H1 (cell line): Measurements from ENCODE around the gene NREP.

Source experiments
- POLR2A ChIP-seq, 2 experiments: IDR thresholded peaks; 1 replicate in 1 of 2; 2 replicates in 1 of 2; pipeline ENCODE4 v1.6.1; 2011; ENCODE audit warnings: low read depth in 2 of 2, low read length in 2 of 2, mild to moderate bottlenecking in 2 of 2; ENCODE audit errors: control extremely low read depth in 1 of 2
- TAF1 ChIP-seq: IDR thresholded peaks from 2 replicates; pipeline ENCODE4 v1.6.1; 2011; ENCODE audit warnings: mild to moderate bottlenecking, low read depth, low read length
- YY1 ChIP-seq: IDR thresholded peaks from 2 replicates; pipeline ENCODE4 v1.6.1; 2011; ENCODE audit warnings: low read depth, mild to moderate bottlenecking, low read length
- TF ChIP-seq, protein P1 (sequence below): IDR thresholded peaks from 2 replicates; pipeline ENCODE4 v1.6.1; 2012; ENCODE audit warnings: inconsistent platforms
- TF ChIP-seq, protein P2 (sequence below), 3 experiments: IDR thresholded peaks; 1 replicate in 2 of 3; 2 replicates in 1 of 3; pipeline versions ENCODE4 v1.5.1 to v1.6.1; 2011; ENCODE audit warnings: low read length in 3 of 3, mild to moderate bottlenecking in 3 of 3, inconsistent platforms in 2 of 3, low read depth in 1 of 3, moderate library complexity in 1 of 3; ENCODE audit not compliant: insufficient read depth in 1 of 3; ENCODE audit errors: control extremely low read depth in 1 of 3

DNA sequence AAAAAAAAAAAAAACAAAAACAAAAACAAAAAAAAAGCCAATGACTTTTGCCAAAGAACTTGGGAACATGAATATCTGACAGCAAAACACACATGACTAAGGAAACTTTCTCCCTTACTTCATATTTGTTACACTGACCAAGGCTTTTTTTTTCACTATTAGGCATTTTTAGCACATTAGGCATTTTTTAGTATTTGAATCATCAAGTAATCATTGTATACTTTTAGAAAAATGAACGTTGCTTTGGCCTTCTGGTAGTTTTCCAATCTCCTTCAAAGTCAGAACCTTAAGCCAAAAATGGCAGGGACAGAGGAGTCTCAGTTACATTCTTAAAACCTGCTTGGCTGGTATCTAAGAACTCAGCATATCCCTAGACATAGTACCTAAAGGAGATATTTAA is 19.3 kb downstream of the NREP start:
- no peak for TF ChIP-seq TAF1
- TF ChIP-seq POLR2A (IDR thresholded peaks at IDR 0.05; ENCODE audit: control extremely low read depth in 1 of 2, low read depth in 2 of 2, low read length in 2 of 2) = no peak
- TF ChIP-seq YY1 = no peak
- TF ChIP-seq, protein P1, sequence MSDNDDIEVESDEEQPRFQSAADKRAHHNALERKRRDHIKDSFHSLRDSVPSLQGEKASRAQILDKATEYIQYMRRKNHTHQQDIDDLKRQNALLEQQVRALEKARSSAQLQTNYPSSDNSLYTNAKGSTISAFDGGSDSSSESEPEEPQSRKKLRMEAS = no peak
- TF ChIP-seq, protein P2, sequence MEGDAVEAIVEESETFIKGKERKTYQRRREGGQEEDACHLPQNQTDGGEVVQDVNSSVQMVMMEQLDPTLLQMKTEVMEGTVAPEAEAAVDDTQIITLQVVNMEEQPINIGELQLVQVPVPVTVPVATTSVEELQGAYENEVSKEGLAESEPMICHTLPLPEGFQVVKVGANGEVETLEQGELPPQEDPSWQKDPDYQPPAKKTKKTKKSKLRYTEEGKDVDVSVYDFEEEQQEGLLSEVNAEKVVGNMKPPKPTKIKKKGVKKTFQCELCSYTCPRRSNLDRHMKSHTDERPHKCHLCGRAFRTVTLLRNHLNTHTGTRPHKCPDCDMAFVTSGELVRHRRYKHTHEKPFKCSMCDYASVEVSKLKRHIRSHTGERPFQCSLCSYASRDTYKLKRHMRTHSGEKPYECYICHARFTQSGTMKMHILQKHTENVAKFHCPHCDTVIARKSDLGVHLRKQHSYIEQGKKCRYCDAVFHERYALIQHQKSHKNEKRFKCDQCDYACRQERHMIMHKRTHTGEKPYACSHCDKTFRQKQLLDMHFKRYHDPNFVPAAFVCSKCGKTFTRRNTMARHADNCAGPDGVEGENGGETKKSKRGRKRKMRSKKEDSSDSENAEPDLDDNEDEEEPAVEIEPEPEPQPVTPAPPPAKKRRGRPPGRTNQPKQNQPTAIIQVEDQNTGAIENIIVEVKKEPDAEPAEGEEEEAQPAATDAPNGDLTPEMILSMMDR (IDR thresholded peaks at IDR 0.05; ENCODE audit: control extremely low read depth in 1 of 3, insufficient read depth in 1 of 3, low read depth in 1 of 3, low read length in 3 of 3) = no peak
